Neural cell (in vitro differentiated cells): ENCODE results near the gene DIP2C.

Experiments used
- CTCF ChIP-seq: fragments of 450-650 bp; IDR thresholded peaks from 2 replicates; pipeline ENCODE4 v1.5.1; 2014; ENCODE audit warnings: antibody characterized with exemption, mild to moderate bottlenecking, moderate library complexity; ENCODE audit not compliant: poor library complexity, severe bottlenecking
- EP300 ChIP-seq: fragments of 450-650 bp; conservative IDR thresholded peaks from 2 replicates; pipeline ENCODE4 v1.6.1; 2014; ENCODE audit warnings: antibody characterized with exemption, mild to moderate bottlenecking, moderate library complexity; ENCODE audit not compliant: poor library complexity, severe bottlenecking
- MXI1 ChIP-seq: fragments of 450-650 bp; conservative IDR thresholded peaks from 2 replicates; pipeline ENCODE4 v1.6.1; 2014; ENCODE audit warnings: antibody characterized with exemption, mild to moderate bottlenecking; ENCODE audit not compliant: poor library complexity, severe bottlenecking
- POLR2AphosphoS5 ChIP-seq: IDR thresholded peaks from 2 replicates; pipeline ENCODE4 v1.6.1; 2012
- TF ChIP-seq, protein P1 (sequence below): IDR thresholded peaks from 2 replicates; pipeline ENCODE4 v1.6.1; 2012; ENCODE audit warnings: borderline replicate concordance

- no peak for TF ChIP-seq CTCF
- no peak for TF ChIP-seq POLR2AphosphoS5
- TF ChIP-seq, protein P1, sequence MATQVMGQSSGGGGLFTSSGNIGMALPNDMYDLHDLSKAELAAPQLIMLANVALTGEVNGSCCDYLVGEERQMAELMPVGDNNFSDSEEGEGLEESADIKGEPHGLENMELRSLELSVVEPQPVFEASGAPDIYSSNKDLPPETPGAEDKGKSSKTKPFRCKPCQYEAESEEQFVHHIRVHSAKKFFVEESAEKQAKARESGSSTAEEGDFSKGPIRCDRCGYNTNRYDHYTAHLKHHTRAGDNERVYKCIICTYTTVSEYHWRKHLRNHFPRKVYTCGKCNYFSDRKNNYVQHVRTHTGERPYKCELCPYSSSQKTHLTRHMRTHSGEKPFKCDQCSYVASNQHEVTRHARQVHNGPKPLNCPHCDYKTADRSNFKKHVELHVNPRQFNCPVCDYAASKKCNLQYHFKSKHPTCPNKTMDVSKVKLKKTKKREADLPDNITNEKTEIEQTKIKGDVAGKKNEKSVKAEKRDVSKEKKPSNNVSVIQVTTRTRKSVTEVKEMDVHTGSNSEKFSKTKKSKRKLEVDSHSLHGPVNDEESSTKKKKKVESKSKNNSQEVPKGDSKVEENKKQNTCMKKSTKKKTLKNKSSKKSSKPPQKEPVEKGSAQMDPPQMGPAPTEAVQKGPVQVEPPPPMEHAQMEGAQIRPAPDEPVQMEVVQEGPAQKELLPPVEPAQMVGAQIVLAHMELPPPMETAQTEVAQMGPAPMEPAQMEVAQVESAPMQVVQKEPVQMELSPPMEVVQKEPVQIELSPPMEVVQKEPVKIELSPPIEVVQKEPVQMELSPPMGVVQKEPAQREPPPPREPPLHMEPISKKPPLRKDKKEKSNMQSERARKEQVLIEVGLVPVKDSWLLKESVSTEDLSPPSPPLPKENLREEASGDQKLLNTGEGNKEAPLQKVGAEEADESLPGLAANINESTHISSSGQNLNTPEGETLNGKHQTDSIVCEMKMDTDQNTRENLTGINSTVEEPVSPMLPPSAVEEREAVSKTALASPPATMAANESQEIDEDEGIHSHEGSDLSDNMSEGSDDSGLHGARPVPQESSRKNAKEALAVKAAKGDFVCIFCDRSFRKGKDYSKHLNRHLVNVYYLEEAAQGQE = no peak
- TF ChIP-seq MXI1 = no peak
- TF ChIP-seq EP300 = no peak
These were observed 50.3 kb downstream of the DIP2C start for GRCh38 chr10:639001-639750.
